ENCODE data around the gene CLCN6. TPM values are rescaled to one million over a fixed set of nuclear protein-coding genes. Genes with fewer than 3 reads are reported as not detected.

The CLCN6 gene
- total and polyA plus RNA-seq, 4 experiments from 2014 or later: 1.4 to 20.9 (median 11.7) TPM

GRCh38 chr1:11868331-11868980 is 62.5 kb downstream of the CLCN6 start:
- Mint-ChIP-seq H3K36me3 (no peaks in the 10 kb centered on the region), H3K9me3 (no peaks in the 10 kb centered on the region), H3K4me3 (no peak overlapping the region), H3K27me3 (peaks cover 11 to 12% of the 10 kb centered on the region in 2 donors), H3K27ac (no peak overlapping the region), H3K4me1 (no peaks in the 10 kb centered on the region)
- POLR2A ChIA-PET (ENCODE audit: partially characterized antibody): no interaction called here
- DNase-seq: no peak
- Histone ChIP-seq H3K9me3 (ENCODE audit: control insufficient read depth in 1 of 2, low read length in 2 of 2) (no peaks in the 10 kb centered on the region), H3K4me1 (ENCODE audit: insufficient read depth, low read length) (no peaks in the 10 kb centered on the region), H3K27ac (ENCODE audit: low read depth, low read length) (no peak overlapping the region), H3K36me3 (ENCODE audit: insufficient read depth, low read length) (no peaks in the 10 kb centered on the region), H3K4me3 (ENCODE audit: low read length in 2 of 2) (no peak overlapping the region), H3K27me3 (ENCODE audit: insufficient read depth, low read length) (no peaks in the 10 kb centered on the region)
- CTCF ChIA-PET (ENCODE audit: partially characterized antibody): no interaction called here
- intact Hi-C loops (cut with micrococcal nuclease): no loop called here

- no peak overlapping the region for H3K4me3 ChIP-seq (ENCODE audit: low read length in 2 of 2)
- no peak overlapping the region for H3K27ac ChIP-seq (ENCODE audit: low read depth, low read length)
- Mint-ChIP-seq H3K4me1 (no peaks in the 10 kb centered on the region), H3K9me3 (no peaks in the 10 kb centered on the region), H3K27me3 (peaks cover 13 to 15% of the 10 kb centered on the region in 2 donors), H3K36me3 (no peaks in the 10 kb centered on the region), H3K27ac (no peak overlapping the region), H3K4me3 (no peak overlapping the region)
- H3K9me3 ChIP-seq (ENCODE audit: control insufficient read depth in 1 of 2, low read length in 2 of 2): no peaks in the 10 kb centered on the region
- H3K27me3 ChIP-seq (ENCODE audit: insufficient read depth, low read length): no peaks in the 10 kb centered on the region
- POLR2A ChIA-PET (ENCODE audit: partially characterized antibody): no interaction called here
- CTCF ChIA-PET (ENCODE audit: partially characterized antibody): no interaction called here
- no peak for DNase-seq
- no peaks in the 10 kb centered on the region for H3K36me3 ChIP-seq (ENCODE audit: insufficient read depth, low read length)
- intact Hi-C loops (cut with micrococcal nuclease): no loop called here
- H3K4me1 ChIP-seq (ENCODE audit: insufficient read depth, low read length): no peaks in the 10 kb centered on the region
Measured at GRCh38 chr1:11869104-11869503, 63.1 kb downstream of the CLCN6 start.

GRCh38 chr1:11869650-11870207 is 63.7 kb downstream of the CLCN6 start:
- ChIA-PET POLR2A (ENCODE audit: partially characterized antibody) (no interaction called here), CTCF (ENCODE audit: partially characterized antibody) (no interaction called here)
- no peaks in the 10 kb centered on the region for H3K36me3 Mint-ChIP-seq
- intact Hi-C loops (cut with micrococcal nuclease): no loop called here
- DNase-seq: no peak
- no peaks in the 10 kb centered on the region for H3K4me1 Mint-ChIP-seq
- H3K27ac Mint-ChIP-seq: no peak overlapping the region
- no peak overlapping the region for H3K4me3 Mint-ChIP-seq
- Histone ChIP-seq H3K27me3 (ENCODE audit: insufficient read depth, low read length) (no peaks in the 10 kb centered on the region), H3K4me1 (ENCODE audit: insufficient read depth, low read length) (no peaks in the 10 kb centered on the region), H3K4me3 (ENCODE audit: low read length in 2 of 2) (no peak overlapping the region), H3K27ac (ENCODE audit: low read depth, low read length) (no peak overlapping the region), H3K36me3 (ENCODE audit: insufficient read depth, low read length) (no peaks in the 10 kb centered on the region), H3K9me3 (ENCODE audit: control insufficient read depth in 1 of 2, low read length in 2 of 2) (no peaks in the 10 kb centered on the region)
- peaks cover 11 to 17% of the 10 kb centered on the region in 2 donors for H3K27me3 Mint-ChIP-seq
- H3K9me3 Mint-ChIP-seq: no peaks in the 10 kb centered on the region

- H3K9me3 Mint-ChIP-seq: no peaks in the 10 kb centered on the region
- H3K4me1 Mint-ChIP-seq: no peaks in the 10 kb centered on the region
- Histone ChIP-seq H3K27ac (ENCODE audit: low read depth, low read length) (no peak overlapping the region), H3K4me1 (ENCODE audit: insufficient read depth, low read length) (no peaks in the 10 kb centered on the region), H3K9me3 (ENCODE audit: control insufficient read depth in 1 of 2, low read length in 2 of 2) (no peaks in the 10 kb centered on the region), H3K4me3 (ENCODE audit: low read length in 2 of 2) (no peak overlapping the region), H3K36me3 (ENCODE audit: insufficient read depth, low read length) (no peaks in the 10 kb centered on the region), H3K27me3 (ENCODE audit: insufficient read depth, low read length) (no peaks in the 10 kb centered on the region)
- H3K4me3 Mint-ChIP-seq: no peak overlapping the region
- intact Hi-C loops (cut with micrococcal nuclease): no loop called here
- H3K27me3 Mint-ChIP-seq: peaks cover 13% of the 10 kb centered on the region in 2 donors
- no peak for DNase-seq
- ChIA-PET CTCF (ENCODE audit: partially characterized antibody) (no interaction called here), POLR2A (ENCODE audit: partially characterized antibody) (no interaction called here)
- H3K27ac Mint-ChIP-seq: no peak overlapping the region
- no peaks in the 10 kb centered on the region for H3K36me3 Mint-ChIP-seq
Measured at GRCh38 chr1:11872545-11872944, 66.6 kb downstream of the CLCN6 start.

- Histone ChIP-seq H3K27ac (ENCODE audit: low read depth, low read length) (no peak overlapping the region), H3K27me3 (ENCODE audit: insufficient read depth, low read length) (no peaks in the 10 kb centered on the region), H3K9me3 (ENCODE audit: control insufficient read depth in 1 of 2, low read length in 2 of 2) (no peaks in the 10 kb centered on the region), H3K36me3 (ENCODE audit: insufficient read depth, low read length) (no peaks in the 10 kb centered on the region), H3K4me3 (ENCODE audit: low read length in 2 of 2) (no peak overlapping the region), H3K4me1 (ENCODE audit: insufficient read depth, low read length) (no peaks in the 10 kb centered on the region)
- no peaks in the 10 kb centered on the region for H3K36me3 Mint-ChIP-seq
- H3K27me3 Mint-ChIP-seq: peaks cover 11 to 13% of the 10 kb centered on the region in 2 donors
- DNase-seq: no peak
- no peak overlapping the region for H3K4me3 Mint-ChIP-seq
- CTCF ChIA-PET (ENCODE audit: partially characterized antibody): interaction anchor here (1.4 kb wide), 1 partner anchor 10 kb away, joined by 3 read pairs; no protein-coding TSS in a partner anchor
- no peak overlapping the region for H3K27ac Mint-ChIP-seq
- POLR2A ChIA-PET (ENCODE audit: partially characterized antibody): no interaction called here
- H3K9me3 Mint-ChIP-seq: no peaks in the 10 kb centered on the region
- no peaks in the 10 kb centered on the region for H3K4me1 Mint-ChIP-seq
- intact Hi-C loops (cut with micrococcal nuclease): no loop called here
Measured at GRCh38 chr1:11873395-11874257, 67.6 kb downstream of the CLCN6 start.

- Mint-ChIP-seq H3K4me3 (no peak overlapping the region), H3K9me3 (no peaks in the 10 kb centered on the region), H3K36me3 (no peaks in the 10 kb centered on the region), H3K27me3 (peaks cover 11 to 17% of the 10 kb centered on the region in 2 donors), H3K4me1 (no peaks in the 10 kb centered on the region), H3K27ac (no peak overlapping the region)
- Histone ChIP-seq H3K27me3 (ENCODE audit: insufficient read depth, low read length) (no peaks in the 10 kb centered on the region), H3K4me1 (ENCODE audit: insufficient read depth, low read length) (no peaks in the 10 kb centered on the region), H3K4me3 (ENCODE audit: low read length in 2 of 2) (no peak overlapping the region), H3K27ac (ENCODE audit: low read depth, low read length) (no peak overlapping the region), H3K36me3 (ENCODE audit: insufficient read depth, low read length) (no peaks in the 10 kb centered on the region), H3K9me3 (ENCODE audit: control insufficient read depth in 1 of 2, low read length in 2 of 2) (no peaks in the 10 kb centered on the region)
- CTCF ChIA-PET (ENCODE audit: partially characterized antibody): interaction anchor here (1.4 kb wide), 1 partner anchor 10 kb away, joined by 3 read pairs; no protein-coding TSS in a partner anchor
- POLR2A ChIA-PET (ENCODE audit: partially characterized antibody): no interaction called here
- intact Hi-C loops (cut with micrococcal nuclease): no loop called here
- DNase-seq: no peak
Measured at GRCh38 chr1:11874258-11874562, 68.2 kb downstream of the CLCN6 start.

- Mint-ChIP-seq H3K9me3 (no peaks in the 10 kb centered on the region), H3K27ac (no peak overlapping the region), H3K36me3 (no peaks in the 10 kb centered on the region), H3K27me3 (peaks cover 13 to 18% of the 10 kb centered on the region in 2 donors), H3K4me1 (no peaks in the 10 kb centered on the region), H3K4me3 (no peak overlapping the region)
- no peak overlapping the region for H3K27ac ChIP-seq (ENCODE audit: low read depth, low read length)
- H3K9me3 ChIP-seq (ENCODE audit: control insufficient read depth in 1 of 2, low read length in 2 of 2): no peaks in the 10 kb centered on the region
- no peak overlapping the region for H3K4me3 ChIP-seq (ENCODE audit: low read length in 2 of 2)
- no peaks in the 10 kb centered on the region for H3K36me3 ChIP-seq (ENCODE audit: insufficient read depth, low read length)
- DNase-seq: no peak
- POLR2A ChIA-PET (ENCODE audit: partially characterized antibody): no interaction called here
- CTCF ChIA-PET (ENCODE audit: partially characterized antibody): no interaction called here
- H3K4me1 ChIP-seq (ENCODE audit: insufficient read depth, low read length): no peaks in the 10 kb centered on the region
- intact Hi-C loops (cut with micrococcal nuclease): no loop called here
- H3K27me3 ChIP-seq (ENCODE audit: insufficient read depth, low read length): no peaks in the 10 kb centered on the region
Measured at GRCh38 chr1:11874624-11875023, 68.6 kb downstream of the CLCN6 start.

Measured in CD4-positive, alpha-beta memory T cell (primary cell).